ENCODE data around the gene C14orf132.

Gene C14orf132

GRCh38 chr14:96051642-96052540 lies 12.7 kb downstream of the C14orf132 start:
- no peak for DNase-seq
- in situ Hi-C loops (cut with HindIII; ENCODE audit: low pct_ligation_motif_present, low sequenced_read_pairs): no loop called here
- Histone ChIP-seq H3K27ac (no peak overlapping the region), H3K4me3 (ENCODE audit: low read depth, low read length) (no peak overlapping the region), H3K27me3 (replicated peaks) (no peaks in the 10 kb centered on the region), H3K36me3 (replicated peaks) (no peaks in the 10 kb centered on the region)
- TF ChIP-seq CTCF (IDR thresholded peaks at IDR 0.05; ENCODE audit: low read depth, low read length, missing control alignments): peak; percentile 18

GRCh38 chr14:96052541-96053247 lies 13.5 kb downstream of the C14orf132 start:
- no peaks in the 10 kb centered on the region for H3K27me3 ChIP-seq (replicated peaks)
- in situ Hi-C loops (cut with HindIII; ENCODE audit: low pct_ligation_motif_present, low sequenced_read_pairs): no loop called here
- TF ChIP-seq CTCF (IDR thresholded peaks at IDR 0.05; ENCODE audit: low read depth, low read length, missing control alignments): peak; percentile 20
- DNase-seq: no peak
- H3K36me3 ChIP-seq (replicated peaks): no peaks in the 10 kb centered on the region
- H3K27ac ChIP-seq: no peak overlapping the region
- no peak overlapping the region for H3K4me3 ChIP-seq (ENCODE audit: low read depth, low read length)

GRCh38 chr14:96053248-96053599 lies 14.1 kb downstream of the C14orf132 start:
- DNase-seq: no peak
- TF ChIP-seq CTCF (IDR thresholded peaks at IDR 0.05; ENCODE audit: low read depth, low read length, missing control alignments): no peak
- H3K27ac ChIP-seq: peak overlapping the region; percentile 47
- no peaks in the 10 kb centered on the region for H3K27me3 ChIP-seq (replicated peaks)
- no peaks in the 10 kb centered on the region for H3K36me3 ChIP-seq (replicated peaks)
- no peak overlapping the region for H3K4me3 ChIP-seq (ENCODE audit: low read depth, low read length)
- in situ Hi-C loops (cut with HindIII; ENCODE audit: low pct_ligation_motif_present, low sequenced_read_pairs): no loop called here

- Histone ChIP-seq H3K27ac (peak overlapping the region; percentile 66), H3K4me3 (ENCODE audit: low read depth, low read length) (no peak overlapping the region)
Measured at GRCh38 chr14:96053600-96054381, 14.6 kb downstream of the C14orf132 start.

GRCh38 chr14:96054661-96055060 lies 15.5 kb downstream of the C14orf132 start:
- in situ Hi-C loops (cut with HindIII; ENCODE audit: low pct_ligation_motif_present, low sequenced_read_pairs): no loop called here
- no peaks in the 10 kb centered on the region for H3K36me3 ChIP-seq (replicated peaks)
- TF ChIP-seq CTCF (IDR thresholded peaks at IDR 0.05; ENCODE audit: low read depth, low read length, missing control alignments): no peak
- peak overlapping the region; percentile 66 for H3K27ac ChIP-seq
- H3K4me3 ChIP-seq (ENCODE audit: low read depth, low read length): no peak overlapping the region
- no peaks in the 10 kb centered on the region for H3K27me3 ChIP-seq (replicated peaks)
- DNase-seq: no peak

More at GRCh38 chr14:96053600-96054381, 14.6 kb downstream of the C14orf132 start:
- Histone ChIP-seq H3K36me3 (replicated peaks) (no peaks in the 10 kb centered on the region), H3K27me3 (replicated peaks) (no peaks in the 10 kb centered on the region)
- TF ChIP-seq CTCF (IDR thresholded peaks at IDR 0.05; ENCODE audit: low read depth, low read length, missing control alignments): no peak
- in situ Hi-C loops (cut with HindIII; ENCODE audit: low pct_ligation_motif_present, low sequenced_read_pairs): no loop called here
- peak; percentile 98 for DNase-seq
